CD4-positive, alpha-beta T cell treated with Interleukin-12 subunit alpha and Interleukin-12 subunit beta, for 1 hour (primary cell): ENCODE data around the gene C3orf85.
"Not testable (repeated sequence)": the region's sequence is repeated elsewhere in the genome, so short reads cannot be mapped to it uniquely, and the experiment has no call there.

Experiments used
- DNase-seq: peaks from one replicate; pipeline ENCODE4 v3.0.0-alpha.2; 2020

C3orf85 gene, protein sequence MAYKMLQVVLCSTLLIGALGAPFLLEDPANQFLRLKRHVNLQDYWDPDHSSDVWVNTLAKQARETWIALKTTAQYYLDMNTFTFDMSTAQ

GRCh38 chr3:109136523-109136922 lies at the start of gene C3orf85:
Gene C3orf85 (plus strand): TSS chr3:109136719. CDS start chr3:109136848, 129 bp downstream.
- DNase-seq, result no peak

DNA sequence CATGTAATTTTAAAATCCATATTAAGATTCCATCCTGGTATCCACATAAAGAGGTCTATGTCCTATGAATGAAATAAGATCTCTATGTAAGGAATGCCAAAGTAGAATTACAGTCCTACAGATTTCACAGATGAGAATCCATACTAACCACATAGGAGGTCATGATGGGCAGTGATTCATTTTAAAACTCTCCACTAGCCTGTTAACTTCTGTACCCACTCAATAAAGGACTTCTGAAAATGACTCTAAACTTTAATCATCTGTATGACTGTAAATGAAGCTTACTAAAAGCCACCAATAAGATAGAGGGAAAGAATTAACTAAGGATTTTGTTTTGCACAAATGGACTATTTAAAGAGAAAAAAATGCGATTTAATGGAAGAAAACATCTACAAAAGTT lies 47.3 kb upstream of the C3orf85 start:
- DNase-seq, result no peak

DNA sequence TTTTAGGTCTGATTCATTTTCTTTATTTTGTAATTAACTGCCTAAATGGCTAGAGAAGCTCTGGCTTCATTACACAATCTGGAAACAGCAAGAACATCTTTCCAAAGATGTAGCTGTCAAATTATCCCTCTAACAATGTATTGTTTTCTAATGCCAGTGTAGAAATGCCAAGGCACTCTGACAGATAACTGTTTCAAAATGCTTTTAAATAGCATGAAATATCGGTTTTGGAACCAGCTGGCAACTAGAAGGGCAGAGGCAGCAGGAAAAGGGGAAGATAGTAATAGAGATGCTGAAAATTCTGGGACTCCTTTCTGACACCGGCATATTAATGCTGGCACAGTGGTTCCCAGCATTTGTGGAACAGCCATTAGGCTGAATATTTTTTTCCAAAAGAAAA lies 44.7 kb upstream of the C3orf85 start:
- no peak for DNase-seq

DNA sequence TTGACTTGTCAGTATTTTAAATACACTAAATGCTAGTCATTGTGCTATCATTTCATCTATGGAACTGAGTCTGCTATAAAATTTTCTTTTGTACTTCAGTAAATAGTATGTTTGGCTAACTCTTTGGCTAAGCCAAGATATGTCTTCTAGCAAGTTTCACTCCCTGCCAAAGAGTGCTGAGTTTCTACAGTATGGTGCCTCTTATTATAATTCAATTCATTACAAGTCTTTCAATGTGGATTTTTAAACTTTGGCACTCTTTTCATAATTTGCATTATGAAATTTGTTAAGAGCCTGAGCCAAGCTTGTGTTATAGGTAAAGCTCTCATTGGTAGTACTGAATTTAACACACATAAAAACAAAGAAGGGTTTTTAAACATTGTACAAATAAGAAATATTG lies 43.0 kb upstream of the C3orf85 start:
- no peak for DNase-seq

GRCh38 chr3:109095166-109095565 lies 41.4 kb upstream of the C3orf85 start:
- no peak for DNase-seq

- no peak for DNase-seq
These were observed 38.4 kb upstream of the C3orf85 start for GRCh38 chr3:109098079-109098644.

DNA sequence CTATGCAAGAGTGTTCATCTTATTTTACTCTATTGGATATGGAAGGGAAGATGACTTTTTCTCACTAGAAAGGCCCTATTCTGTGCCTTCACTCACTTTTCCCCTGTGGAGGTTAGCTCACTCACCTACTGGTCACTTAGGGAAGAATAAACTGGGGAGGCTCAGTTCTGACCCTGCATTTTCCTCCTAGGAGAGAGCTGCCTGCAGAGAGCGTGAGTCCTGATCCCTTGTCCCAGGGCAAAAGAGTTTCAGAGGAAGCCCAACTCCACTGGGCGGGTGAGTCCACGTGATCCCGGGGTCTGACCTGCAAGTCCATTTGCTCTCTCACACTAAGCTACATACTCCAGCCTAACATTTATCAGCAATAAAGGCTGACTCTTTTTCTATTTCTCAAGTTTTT lies 26.9 kb upstream of the C3orf85 start:
- no peak for DNase-seq

GRCh38 chr3:109112946-109113760 lies 23.4 kb upstream of the C3orf85 start:
- no peak for DNase-seq

DNA sequence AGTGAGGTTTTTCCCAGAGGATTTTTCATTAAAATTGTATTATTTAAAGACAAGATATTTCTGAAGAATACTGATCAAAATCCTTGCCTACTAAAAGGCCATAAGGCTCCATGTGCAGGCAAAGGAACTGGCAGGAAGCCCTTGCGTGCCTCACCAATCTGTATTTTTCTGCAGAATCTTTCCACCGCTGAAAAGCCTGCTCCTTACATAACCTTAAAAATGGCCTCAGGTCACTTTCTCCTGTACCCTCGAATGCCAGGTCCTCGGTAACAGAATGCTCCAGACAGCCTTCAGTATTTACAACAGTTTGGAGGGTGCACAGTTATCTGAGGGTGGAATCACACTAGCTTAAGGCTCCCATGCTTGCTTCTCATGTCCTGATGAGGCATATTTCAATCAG lies 21.8 kb upstream of the C3orf85 start:
- DNase-seq, result no peak

GRCh38 chr3:109115451-109115850 lies 21.1 kb upstream of the C3orf85 start:
- DNase-seq, result no peak

DNA sequence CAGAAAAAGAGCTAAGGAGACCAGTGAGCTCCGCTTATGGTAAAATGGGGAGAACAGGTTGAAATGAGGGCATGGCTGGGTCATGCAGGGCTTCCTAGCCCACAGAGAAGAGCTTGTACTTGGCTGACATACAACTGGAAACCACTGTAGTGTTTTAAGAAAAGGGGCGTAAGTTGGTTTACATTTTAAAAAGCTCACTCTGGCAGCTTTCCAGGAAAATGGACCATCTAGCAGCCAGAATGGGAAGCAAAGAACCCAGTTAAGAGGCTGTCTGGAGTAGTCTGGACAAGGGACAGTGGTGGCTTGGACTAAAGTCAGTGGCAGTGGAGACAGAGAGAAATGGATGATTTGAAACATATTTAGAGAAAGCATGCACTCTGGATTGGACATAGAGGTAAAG lies 20.5 kb upstream of the C3orf85 start:
- DNase-seq, result no peak

GRCh38 chr3:109117939-109118338 lies 18.6 kb upstream of the C3orf85 start, which contains the start of gene MORC1:
Gene MORC1 (minus strand): TSS chr3:109118134. CDS start chr3:109118059, 75 bp downstream.
- DNase-seq, result no peak

DNA sequence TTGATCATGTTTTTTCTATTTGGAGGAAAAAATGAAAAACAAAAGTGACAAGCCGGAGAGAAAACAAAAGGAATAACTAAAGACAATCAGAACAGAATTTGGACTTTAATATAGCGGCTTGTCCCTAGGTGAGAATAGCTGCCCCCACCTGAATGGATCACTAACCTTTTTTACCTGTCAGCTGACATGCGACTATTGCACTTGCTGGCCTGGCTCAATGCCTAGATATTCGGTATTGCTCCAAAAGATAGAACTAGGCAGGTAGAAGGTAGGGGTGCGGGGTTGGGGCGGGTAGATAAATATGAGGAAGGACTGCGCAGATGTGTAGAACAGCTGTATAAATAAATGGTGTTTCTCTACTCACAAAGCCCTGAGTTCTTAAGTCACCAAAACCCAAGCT lies 17.9 kb upstream of the C3orf85 start:
- no peak for DNase-seq

- no peak for DNase-seq
These were observed 13.8 kb upstream of the C3orf85 start for GRCh38 chr3:109122690-109123089.

DNA sequence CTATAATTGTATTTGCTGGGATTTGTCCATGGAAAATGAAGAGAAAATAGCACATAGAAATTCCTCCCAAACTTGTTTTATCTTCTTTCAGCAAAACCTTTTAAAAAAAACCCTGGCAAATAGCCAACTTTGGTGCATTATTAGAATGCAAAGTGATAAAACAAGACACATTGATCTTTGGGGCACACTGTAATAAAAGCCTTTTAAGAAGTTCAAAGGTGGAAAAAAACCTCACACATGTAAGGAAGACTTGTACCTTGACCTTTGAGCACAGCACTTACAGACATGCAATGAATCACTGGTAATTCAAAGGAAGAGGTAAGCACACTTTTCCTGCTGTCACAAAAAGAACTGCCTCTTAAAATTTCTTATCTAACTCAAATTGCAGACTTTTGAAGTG lies 10.6 kb upstream of the C3orf85 start:
- no peak for DNase-seq

DNA sequence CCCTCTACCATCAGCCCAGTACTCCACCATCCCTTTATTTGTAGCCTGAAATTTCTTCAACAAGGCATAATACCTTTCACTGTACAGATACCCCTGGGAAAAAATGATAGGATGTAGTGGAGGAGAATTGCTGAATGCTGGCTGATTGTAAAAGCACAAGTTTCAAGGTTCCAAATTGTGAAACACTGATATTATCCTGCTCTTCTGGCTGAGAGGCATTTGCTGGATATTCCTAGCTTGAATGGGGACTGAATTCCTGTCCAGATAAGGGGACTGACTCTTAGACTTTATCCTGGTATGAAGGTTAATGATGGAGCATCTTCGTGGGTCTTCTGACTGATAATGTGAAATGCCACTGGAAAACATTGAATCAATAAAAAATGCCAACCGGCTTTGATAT lies 9.0 kb upstream of the C3orf85 start:
- no peak for DNase-seq

DNA sequence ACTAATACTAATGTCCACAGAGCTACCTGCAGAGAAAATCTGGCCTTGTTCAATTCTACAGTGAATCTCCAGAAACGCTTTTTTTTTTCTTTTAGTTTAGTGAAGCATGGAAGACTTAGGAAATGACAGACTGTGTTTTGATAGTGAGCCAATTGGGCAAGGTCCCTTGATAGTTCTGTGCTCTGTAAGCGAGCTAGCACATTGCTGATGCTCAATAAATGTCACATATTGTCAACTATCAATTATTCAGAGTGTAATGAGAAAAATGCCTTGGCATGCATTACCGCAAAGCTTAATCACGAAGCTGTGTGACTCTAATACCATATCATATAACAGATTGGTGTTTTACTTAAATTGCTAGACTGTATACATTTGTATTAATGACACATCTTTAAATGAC lies 5.2 kb upstream of the C3orf85 start:
- no peak for DNase-seq

DNA sequence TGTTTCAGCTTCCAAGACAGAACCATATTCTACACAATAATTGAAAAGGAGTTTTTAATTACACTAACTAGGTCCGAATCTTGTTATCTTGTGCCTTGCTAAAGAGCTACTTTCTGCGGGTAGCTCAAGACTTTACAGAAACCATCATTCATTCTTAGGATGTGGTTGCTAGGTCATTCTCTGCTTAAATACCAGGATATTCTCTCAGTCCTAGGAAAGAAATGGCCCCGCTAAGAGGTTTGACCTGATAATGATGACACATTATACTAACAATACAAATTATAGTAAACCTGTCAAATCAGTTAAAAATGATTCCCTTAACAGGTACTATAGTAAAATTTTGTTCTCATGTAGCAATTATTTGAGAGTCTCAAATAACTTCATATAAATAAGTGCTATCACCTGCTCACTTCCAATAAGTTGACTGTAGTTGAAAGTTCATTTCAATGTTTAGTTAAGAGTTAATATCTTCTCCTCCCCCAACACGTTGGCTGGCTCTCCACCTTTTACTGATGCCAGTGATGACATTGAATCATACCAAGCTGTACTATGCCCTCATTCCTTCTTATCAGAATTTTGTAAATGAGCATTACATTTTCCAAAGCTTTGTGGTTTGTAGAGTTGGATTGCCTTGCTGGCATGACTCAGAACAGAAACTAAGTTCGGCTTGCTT lies 3.6 kb upstream of the C3orf85 start:
- no peak for DNase-seq

GRCh38 chr3:109133474-109133816 lies 3.1 kb upstream of the C3orf85 start:
- not testable (repeated sequence) for DNase-seq

- no peak for DNase-seq
These were observed 1.2 kb downstream of the C3orf85 start for GRCh38 chr3:109137761-109138160.

GRCh38 chr3:109140318-109140717 lies 3.8 kb downstream of the C3orf85 start:
- no peak for DNase-seq

DNA sequence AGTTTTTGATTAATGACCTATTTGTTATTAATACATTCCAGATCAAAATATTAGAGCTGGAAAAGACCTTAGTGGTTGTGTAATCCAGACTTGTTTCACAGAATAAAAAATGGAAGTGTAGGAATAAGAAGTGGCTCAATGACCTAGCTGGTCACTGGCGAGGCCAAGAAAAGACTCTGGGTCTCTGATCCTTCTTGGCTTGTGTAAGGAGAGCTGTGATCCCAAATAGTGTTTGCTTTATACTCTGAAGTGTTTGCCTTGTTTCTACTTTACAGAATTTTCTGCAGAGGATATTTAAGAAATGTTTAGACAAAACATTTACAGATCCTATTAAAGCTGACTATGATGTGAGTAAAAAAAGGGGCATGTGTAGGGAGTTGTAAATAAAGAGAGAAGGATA lies 7.1 kb downstream of the C3orf85 start:
- no peak for DNase-seq

DNA sequence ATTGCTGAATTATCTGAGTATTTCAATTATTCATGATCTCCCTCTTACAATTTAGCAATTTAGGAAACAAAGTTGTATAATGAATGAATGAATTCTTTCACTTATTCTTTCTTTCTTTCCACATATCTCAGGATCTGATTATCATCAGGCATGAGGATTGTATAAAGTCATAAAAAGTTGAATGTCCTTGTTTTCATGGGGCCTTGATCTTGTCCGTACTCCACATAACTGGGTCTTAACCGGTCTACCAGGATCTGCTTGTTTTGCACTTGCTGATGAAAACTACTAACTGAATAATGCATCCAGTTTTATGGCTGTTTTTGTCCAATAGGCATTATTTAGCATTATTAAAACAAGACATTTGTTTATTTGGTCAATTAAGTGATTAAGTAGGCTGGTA lies 12.6 kb downstream of the C3orf85 start:
- no peak for DNase-seq

DNA sequence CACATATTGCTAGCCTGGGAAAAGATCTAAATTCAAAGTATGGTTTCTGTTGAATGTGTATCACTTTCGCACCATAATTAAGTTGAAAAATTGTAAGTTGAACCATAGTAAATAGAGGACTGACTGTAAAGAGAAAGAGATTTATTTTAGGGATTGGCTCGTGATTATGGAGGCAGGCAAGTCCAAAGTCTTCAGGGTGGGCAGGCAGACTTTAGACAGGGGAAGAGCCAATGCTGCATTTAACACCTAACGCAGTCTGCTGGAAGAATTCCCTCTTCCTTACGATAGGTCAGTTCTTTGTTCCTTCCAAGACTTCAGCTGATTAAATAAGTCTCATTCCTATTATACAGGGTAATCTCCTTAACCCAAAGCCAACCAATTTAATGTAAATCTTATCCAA lies 15.8 kb downstream of the C3orf85 start:
- no peak for DNase-seq
